ENCODE results near the gene MAPK10.

Gene MAPK10

DNA sequence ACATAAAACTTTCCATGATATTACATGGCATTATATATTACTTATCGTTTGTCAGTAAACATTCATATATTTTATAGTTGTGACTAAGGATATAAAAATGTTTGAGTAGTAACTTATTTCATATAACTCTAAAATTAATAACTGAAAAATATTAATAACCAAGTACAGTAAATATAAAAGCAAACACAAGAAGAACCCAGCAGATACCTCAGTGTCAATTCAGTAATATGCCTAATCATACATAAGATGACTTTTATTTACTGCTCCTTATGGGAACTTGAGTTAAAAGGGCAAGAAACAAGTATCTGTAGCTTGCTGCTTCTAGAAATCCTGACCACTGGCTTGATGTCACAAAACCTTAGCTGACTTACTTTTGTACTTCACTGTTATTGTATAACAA, 28.4 kb upstream of the MAPK10 start:
- no peaks in the 10 kb centered on the region for H4K20me1 ChIP-seq (ENCODE audit: insufficient read depth, low read length, poor library complexity, severe bottlenecking)
- no peaks in the 10 kb centered on the region for H3K36me3 ChIP-seq (ENCODE audit: insufficient read depth, low read length)
- TF ChIP-seq EZH2phosphoT487 (IDR thresholded peaks at IDR 0.05; ENCODE audit: borderline replicate concordance), result no peak
- TF ChIP-seq, protein P1, sequence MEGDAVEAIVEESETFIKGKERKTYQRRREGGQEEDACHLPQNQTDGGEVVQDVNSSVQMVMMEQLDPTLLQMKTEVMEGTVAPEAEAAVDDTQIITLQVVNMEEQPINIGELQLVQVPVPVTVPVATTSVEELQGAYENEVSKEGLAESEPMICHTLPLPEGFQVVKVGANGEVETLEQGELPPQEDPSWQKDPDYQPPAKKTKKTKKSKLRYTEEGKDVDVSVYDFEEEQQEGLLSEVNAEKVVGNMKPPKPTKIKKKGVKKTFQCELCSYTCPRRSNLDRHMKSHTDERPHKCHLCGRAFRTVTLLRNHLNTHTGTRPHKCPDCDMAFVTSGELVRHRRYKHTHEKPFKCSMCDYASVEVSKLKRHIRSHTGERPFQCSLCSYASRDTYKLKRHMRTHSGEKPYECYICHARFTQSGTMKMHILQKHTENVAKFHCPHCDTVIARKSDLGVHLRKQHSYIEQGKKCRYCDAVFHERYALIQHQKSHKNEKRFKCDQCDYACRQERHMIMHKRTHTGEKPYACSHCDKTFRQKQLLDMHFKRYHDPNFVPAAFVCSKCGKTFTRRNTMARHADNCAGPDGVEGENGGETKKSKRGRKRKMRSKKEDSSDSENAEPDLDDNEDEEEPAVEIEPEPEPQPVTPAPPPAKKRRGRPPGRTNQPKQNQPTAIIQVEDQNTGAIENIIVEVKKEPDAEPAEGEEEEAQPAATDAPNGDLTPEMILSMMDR (conservative IDR thresholded peaks at IDR 0.05; ENCODE audit: low read length), result no peak
- H3K4me3 ChIP-seq (ENCODE audit: low read length, poor library complexity, severe bottlenecking), result no peak overlapping the region
- no peaks in the 10 kb centered on the region for H3K4me1 ChIP-seq (ENCODE audit: insufficient read depth, low read length, poor library complexity, severe bottlenecking)
- no peaks in the 10 kb centered on the region for H3K79me2 ChIP-seq (ENCODE audit: insufficient read depth, low read length)
- H3K4me2 ChIP-seq (ENCODE audit: low read depth, low read length, poor library complexity, severe bottlenecking), result no peak overlapping the region
- H3K27me3 ChIP-seq (ENCODE audit: insufficient read depth, low read length, poor library complexity, severe bottlenecking), result no peaks in the 10 kb centered on the region
- no peak overlapping the region for H3K9ac ChIP-seq (ENCODE audit: low read depth, low read length, poor library complexity, severe bottlenecking)
- no peaks in the 10 kb centered on the region for H3K9me3 ChIP-seq (ENCODE audit: insufficient read depth, low read depth, low read length)
- no peaks in the 10 kb centered on the region for H3F3A ChIP-seq (ENCODE audit: low read depth)
- no peak overlapping the region for H2AFZ ChIP-seq (ENCODE audit: low read length)
- no peaks in the 10 kb centered on the region for H3K9me2 ChIP-seq (replicated peaks; ENCODE audit: low read depth, low read length)

DNA sequence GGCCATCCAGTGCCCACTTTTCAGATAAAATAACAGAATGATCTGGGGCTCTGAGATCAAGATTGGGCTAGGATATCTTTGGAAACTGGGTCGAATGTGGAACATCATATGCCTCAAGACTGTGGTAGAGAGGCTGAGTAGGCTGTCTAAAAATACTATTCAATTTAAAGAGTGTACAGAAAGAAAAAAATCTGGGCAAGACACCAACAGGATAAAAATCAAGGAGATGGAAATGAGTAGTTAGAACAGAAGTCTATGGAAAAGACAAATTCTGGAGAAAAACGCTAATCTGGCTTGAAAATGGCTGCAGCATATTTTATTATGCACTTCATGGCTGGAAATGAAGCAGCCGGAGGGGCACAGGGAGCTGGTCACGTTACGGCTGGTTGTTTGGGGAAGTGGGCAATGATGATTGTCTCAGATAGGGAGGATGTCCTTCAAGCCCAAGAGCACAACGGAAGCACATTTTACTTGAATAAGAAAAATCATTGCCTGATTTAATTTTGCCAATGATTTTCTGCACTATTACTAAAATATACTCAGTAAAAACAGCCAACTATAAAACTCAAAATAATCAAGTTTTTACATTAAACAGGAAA, 27.1 kb upstream of the MAPK10 start:
- no peak overlapping the region for H2AFZ ChIP-seq (ENCODE audit: low read length)
- no peak for TF ChIP-seq EZH2phosphoT487 (IDR thresholded peaks at IDR 0.05; ENCODE audit: borderline replicate concordance)
- TF ChIP-seq, protein P1 (conservative IDR thresholded peaks at IDR 0.05; ENCODE audit: low read length), result no peak
- no peaks in the 10 kb centered on the region for H3K79me2 ChIP-seq (ENCODE audit: insufficient read depth, low read length)
- H3K36me3 ChIP-seq (ENCODE audit: insufficient read depth, low read length), result no peaks in the 10 kb centered on the region
- no peaks in the 10 kb centered on the region for H4K20me1 ChIP-seq (ENCODE audit: insufficient read depth, low read length, poor library complexity, severe bottlenecking)
- no peaks in the 10 kb centered on the region for H3K9me2 ChIP-seq (replicated peaks; ENCODE audit: low read depth, low read length)
- no peaks in the 10 kb centered on the region for H3K9me3 ChIP-seq (ENCODE audit: insufficient read depth, low read depth, low read length)
- no peaks in the 10 kb centered on the region for H3F3A ChIP-seq (ENCODE audit: low read depth)
- no peaks in the 10 kb centered on the region for H3K27me3 ChIP-seq (ENCODE audit: insufficient read depth, low read length, poor library complexity, severe bottlenecking)
- H3K4me3 ChIP-seq (ENCODE audit: low read length, poor library complexity, severe bottlenecking), result no peak overlapping the region
- no peaks in the 10 kb centered on the region for H3K4me1 ChIP-seq (ENCODE audit: insufficient read depth, low read length, poor library complexity, severe bottlenecking)
- H3K9ac ChIP-seq (ENCODE audit: low read depth, low read length, poor library complexity, severe bottlenecking), result no peak overlapping the region
- no peak overlapping the region for H3K4me2 ChIP-seq (ENCODE audit: low read depth, low read length, poor library complexity, severe bottlenecking)

DNA sequence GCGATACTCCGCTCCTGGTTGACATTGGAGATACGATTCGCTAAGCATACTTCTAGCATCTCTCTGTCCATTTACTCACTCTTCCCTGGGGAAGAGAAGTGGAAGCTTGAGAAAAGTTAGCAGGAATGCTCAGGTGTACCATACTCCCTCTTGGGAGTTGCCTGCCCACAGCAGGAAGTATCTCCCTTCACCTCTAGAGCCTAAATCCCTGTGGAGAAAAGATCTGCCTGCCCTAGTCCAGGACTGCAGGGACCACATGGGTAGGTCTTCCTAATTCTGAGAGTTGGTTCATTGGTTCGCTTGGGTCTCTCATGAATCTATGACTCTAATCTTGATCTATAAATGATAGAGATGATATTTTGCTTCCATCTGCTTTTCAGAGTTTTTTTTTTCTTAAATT, 26.3 kb upstream of the MAPK10 start:
- TF ChIP-seq, protein P1 (conservative IDR thresholded peaks at IDR 0.05; ENCODE audit: low read length), result no peak
- no peak for TF ChIP-seq EZH2phosphoT487 (IDR thresholded peaks at IDR 0.05; ENCODE audit: borderline replicate concordance)
- Histone ChIP-seq H3K9ac (ENCODE audit: low read depth, low read length, poor library complexity, severe bottlenecking) (no peak overlapping the region), H3K27me3 (ENCODE audit: insufficient read depth, low read length, poor library complexity, severe bottlenecking) (no peaks in the 10 kb centered on the region), H3K9me2 (replicated peaks; ENCODE audit: low read depth, low read length) (no peaks in the 10 kb centered on the region), H3F3A (ENCODE audit: low read depth) (no peaks in the 10 kb centered on the region), H3K9me3 (ENCODE audit: insufficient read depth, low read depth, low read length) (no peaks in the 10 kb centered on the region), H3K79me2 (ENCODE audit: insufficient read depth, low read length) (no peaks in the 10 kb centered on the region), H3K4me3 (ENCODE audit: low read length, poor library complexity, severe bottlenecking) (no peak overlapping the region), H3K4me1 (ENCODE audit: insufficient read depth, low read length, poor library complexity, severe bottlenecking) (no peaks in the 10 kb centered on the region), H4K20me1 (ENCODE audit: insufficient read depth, low read length, poor library complexity, severe bottlenecking) (no peaks in the 10 kb centered on the region), H2AFZ (ENCODE audit: low read length) (no peak overlapping the region), H3K36me3 (ENCODE audit: insufficient read depth, low read length) (no peaks in the 10 kb centered on the region), H3K4me2 (ENCODE audit: low read depth, low read length, poor library complexity, severe bottlenecking) (no peak overlapping the region)

Data from Loucy (cell line).